ENCODE measurements around the gene UBE3A. TPM values are rescaled to one million over a fixed set of nuclear protein-coding genes. Genes with fewer than 3 reads are reported as not detected.
A peak's percentile ranks its signal among the peaks of the same experiment; 100 is the strongest.

The UBE3A gene
- total and polyA plus RNA-seq, 10 of the 15 experiments (the other 5 are each of a cell fraction or from before 2014, with no cell fraction given): 29.4 to 82.9 (median 58.7) TPM

DNA sequence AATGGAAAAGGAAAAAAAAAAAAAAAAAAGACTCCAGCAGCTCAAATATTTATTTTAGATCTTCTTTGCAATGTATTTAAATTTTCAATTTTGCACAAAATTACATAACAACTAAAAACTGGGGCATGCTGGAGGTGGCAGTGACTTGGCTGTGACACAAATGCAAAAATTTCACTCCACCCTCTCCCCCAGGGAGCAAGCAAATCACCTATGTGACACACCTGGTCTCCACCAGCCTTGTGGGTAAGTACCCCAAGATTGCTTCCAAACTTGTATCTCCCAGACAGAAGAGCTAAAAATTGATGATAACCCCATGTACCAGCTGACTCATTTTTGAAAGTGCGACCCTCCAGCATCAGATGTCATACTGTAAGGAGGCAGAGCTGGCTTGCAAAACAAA lies 32.0 kb downstream of the UBE3A start:
- H3K4me3 ChIP-seq: no peak overlapping the region
- FAIRE-seq (no peak), DNase-seq (ENCODE audit: low read depth, low spot score) (no peak), ATAC-seq (peak; percentile 23)
- no peak overlapping the region for H3K9ac ChIP-seq (ENCODE audit: control insufficient read depth, insufficient read depth, low read length)
- 42% methylated on average over 1 of the region's 1 CpG for WGBS (ENCODE audit: insufficient coverage, insufficient replicate concordance, low lambda C conversion rate, missing lambda C conversion rate)
- RAD21 ChIA-PET (ENCODE audit: unreplicated experiment): interaction anchor here (1.3 to 2.4 kb wide), 3 partner anchors 9 to 40 kb away, joined by 3 to 8 read pairs (median 5); no protein-coding TSS in a partner anchor
- in situ Hi-C loops (cut with MboI): no loop called here
- POLR2A ChIA-PET: interaction anchor here (1.2 kb wide), 1 partner anchor 11 kb away, joined by 3 read pairs; no protein-coding TSS in a partner anchor
- no peak overlapping the region for H2AFZ ChIP-seq (ENCODE audit: control insufficient read depth, low read depth, low read length)
- H3K4me1 ChIP-seq (ENCODE audit: control insufficient read depth, insufficient read depth, low read length): no peaks in the 10 kb centered on the region
- BruUV-seq (replicated peaks): no TSS peak
- peaks cover 26% of the 10 kb centered on the region for H3K79me2 ChIP-seq (ENCODE audit: control insufficient read depth, insufficient read depth, low read length)
- no peaks in the 10 kb centered on the region for H4K20me1 ChIP-seq (ENCODE audit: control insufficient read depth, insufficient read depth)
- CTCF ChIA-PET: interaction anchor here (0.7 to 1.2 kb wide), 4 partner anchors 8 to 254 kb away, joined by 3 to 5 read pairs (median 4); no protein-coding TSS in a partner anchor
- intact Hi-C loops (cut with micrococcal nuclease; ENCODE audit: unreplicated experiment): no loop called here
- no peak overlapping the region for H3K4me2 ChIP-seq (ENCODE audit: control insufficient read depth, insufficient read depth)
- no peaks in the 10 kb centered on the region for H3K27me3 ChIP-seq (replicated peaks in 1 of 2; ENCODE audit: control insufficient read depth in 2 of 2, insufficient read depth in 2 of 2, low read length in 1 of 2)
- H3K27ac ChIP-seq (ENCODE audit: control insufficient read depth, insufficient read depth): no peak overlapping the region
- peaks cover 16% of the 10 kb centered on the region for H3K9me3 ChIP-seq (replicated peaks; ENCODE audit: control insufficient read depth, insufficient read depth, low read length)
- peaks cover 8 to 29% of the 10 kb centered on the region in 2 experiments; a peak in 3 of 4 replicates for H3K36me3 ChIP-seq (ENCODE audit: control insufficient read depth in 2 of 2, insufficient read depth in 2 of 2, low read length in 1 of 2)
- SMC1A ChIA-PET (ENCODE audit: uncharacterized antibody, unreplicated experiment): interaction anchor here (0.9 to 2.6 kb wide), 5 partner anchors 10 to 42 kb away, joined by 3 to 16 read pairs (median 4); no protein-coding TSS in a partner anchor
- no peak for TF ChIP-seq CEBPB (IDR thresholded peaks at IDR 0.05; ENCODE audit: borderline replicate concordance in 1 of 2, low read depth in 2 of 2, low read length in 2 of 2)
- no peak for TF ChIP-seq ZNF217 (IDR thresholded peaks at IDR 0.05)
- TF ChIP-seq SMAD5 (IDR thresholded peaks at IDR 0.05; ENCODE audit: low read depth): no peak
- TF ChIP-seq SIN3A (IDR thresholded peaks at IDR 0.05; ENCODE audit: low read depth, low read length): no peak
- TF ChIP-seq, protein P1, sequence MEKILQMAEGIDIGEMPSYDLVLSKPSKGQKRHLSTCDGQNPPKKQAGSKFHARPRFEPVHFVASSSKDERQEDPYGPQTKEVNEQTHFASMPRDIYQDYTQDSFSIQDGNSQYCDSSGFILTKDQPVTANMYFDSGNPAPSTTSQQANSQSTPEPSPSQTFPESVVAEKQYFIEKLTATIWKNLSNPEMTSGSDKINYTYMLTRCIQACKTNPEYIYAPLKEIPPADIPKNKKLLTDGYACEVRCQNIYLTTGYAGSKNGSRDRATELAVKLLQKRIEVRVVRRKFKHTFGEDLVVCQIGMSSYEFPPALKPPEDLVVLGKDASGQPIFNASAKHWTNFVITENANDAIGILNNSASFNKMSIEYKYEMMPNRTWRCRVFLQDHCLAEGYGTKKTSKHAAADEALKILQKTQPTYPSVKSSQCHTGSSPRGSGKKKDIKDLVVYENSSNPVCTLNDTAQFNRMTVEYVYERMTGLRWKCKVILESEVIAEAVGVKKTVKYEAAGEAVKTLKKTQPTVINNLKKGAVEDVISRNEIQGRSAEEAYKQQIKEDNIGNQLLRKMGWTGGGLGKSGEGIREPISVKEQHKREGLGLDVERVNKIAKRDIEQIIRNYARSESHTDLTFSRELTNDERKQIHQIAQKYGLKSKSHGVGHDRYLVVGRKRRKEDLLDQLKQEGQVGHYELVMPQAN (conservative IDR thresholded peaks at IDR 0.05): no peak
- TF ChIP-seq, protein P2, sequence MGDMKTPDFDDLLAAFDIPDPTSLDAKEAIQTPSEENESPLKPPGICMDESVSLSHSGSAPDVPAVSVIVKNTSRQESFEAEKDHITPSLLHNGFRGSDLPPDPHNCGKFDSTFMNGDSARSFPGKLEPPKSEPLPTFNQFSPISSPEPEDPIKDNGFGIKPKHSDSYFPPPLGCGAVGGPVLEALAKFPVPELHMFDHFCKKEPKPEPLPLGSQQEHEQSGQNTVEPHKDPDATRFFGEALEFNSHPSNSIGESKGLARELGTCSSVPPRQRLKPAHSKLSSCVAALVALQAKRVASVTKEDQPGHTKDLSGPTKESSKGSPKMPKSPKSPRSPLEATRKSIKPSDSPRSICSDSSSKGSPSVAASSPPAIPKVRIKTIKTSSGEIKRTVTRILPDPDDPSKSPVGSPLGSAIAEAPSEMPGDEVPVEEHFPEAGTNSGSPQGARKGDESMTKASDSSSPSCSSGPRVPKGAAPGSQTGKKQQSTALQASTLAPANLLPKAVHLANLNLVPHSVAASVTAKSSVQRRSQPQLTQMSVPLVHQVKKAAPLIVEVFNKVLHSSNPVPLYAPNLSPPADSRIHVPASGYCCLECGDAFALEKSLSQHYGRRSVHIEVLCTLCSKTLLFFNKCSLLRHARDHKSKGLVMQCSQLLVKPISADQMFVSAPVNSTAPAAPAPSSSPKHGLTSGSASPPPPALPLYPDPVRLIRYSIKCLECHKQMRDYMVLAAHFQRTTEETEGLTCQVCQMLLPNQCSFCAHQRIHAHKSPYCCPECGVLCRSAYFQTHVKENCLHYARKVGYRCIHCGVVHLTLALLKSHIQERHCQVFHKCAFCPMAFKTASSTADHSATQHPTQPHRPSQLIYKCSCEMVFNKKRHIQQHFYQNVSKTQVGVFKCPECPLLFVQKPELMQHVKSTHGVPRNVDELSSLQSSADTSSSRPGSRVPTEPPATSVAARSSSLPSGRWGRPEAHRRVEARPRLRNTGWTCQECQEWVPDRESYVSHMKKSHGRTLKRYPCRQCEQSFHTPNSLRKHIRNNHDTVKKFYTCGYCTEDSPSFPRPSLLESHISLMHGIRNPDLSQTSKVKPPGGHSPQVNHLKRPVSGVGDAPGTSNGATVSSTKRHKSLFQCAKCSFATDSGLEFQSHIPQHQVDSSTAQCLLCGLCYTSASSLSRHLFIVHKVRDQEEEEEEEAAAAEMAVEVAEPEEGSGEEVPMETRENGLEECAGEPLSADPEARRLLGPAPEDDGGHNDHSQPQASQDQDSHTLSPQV (IDR thresholded peaks at IDR 0.05): no peak
- no peak for TF ChIP-seq BMI1 (IDR thresholded peaks at IDR 0.05; ENCODE audit: borderline replicate concordance)
- TF ChIP-seq, protein P3, sequence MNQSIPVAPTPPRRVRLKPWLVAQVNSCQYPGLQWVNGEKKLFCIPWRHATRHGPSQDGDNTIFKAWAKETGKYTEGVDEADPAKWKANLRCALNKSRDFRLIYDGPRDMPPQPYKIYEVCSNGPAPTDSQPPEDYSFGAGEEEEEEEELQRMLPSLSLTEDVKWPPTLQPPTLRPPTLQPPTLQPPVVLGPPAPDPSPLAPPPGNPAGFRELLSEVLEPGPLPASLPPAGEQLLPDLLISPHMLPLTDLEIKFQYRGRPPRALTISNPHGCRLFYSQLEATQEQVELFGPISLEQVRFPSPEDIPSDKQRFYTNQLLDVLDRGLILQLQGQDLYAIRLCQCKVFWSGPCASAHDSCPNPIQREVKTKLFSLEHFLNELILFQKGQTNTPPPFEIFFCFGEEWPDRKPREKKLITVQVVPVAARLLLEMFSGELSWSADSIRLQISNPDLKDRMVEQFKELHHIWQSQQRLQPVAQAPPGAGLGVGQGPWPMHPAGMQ (IDR thresholded peaks at IDR 0.05; ENCODE audit: borderline replicate concordance): no peak
- TF ChIP-seq, protein P4, sequence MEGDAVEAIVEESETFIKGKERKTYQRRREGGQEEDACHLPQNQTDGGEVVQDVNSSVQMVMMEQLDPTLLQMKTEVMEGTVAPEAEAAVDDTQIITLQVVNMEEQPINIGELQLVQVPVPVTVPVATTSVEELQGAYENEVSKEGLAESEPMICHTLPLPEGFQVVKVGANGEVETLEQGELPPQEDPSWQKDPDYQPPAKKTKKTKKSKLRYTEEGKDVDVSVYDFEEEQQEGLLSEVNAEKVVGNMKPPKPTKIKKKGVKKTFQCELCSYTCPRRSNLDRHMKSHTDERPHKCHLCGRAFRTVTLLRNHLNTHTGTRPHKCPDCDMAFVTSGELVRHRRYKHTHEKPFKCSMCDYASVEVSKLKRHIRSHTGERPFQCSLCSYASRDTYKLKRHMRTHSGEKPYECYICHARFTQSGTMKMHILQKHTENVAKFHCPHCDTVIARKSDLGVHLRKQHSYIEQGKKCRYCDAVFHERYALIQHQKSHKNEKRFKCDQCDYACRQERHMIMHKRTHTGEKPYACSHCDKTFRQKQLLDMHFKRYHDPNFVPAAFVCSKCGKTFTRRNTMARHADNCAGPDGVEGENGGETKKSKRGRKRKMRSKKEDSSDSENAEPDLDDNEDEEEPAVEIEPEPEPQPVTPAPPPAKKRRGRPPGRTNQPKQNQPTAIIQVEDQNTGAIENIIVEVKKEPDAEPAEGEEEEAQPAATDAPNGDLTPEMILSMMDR (IDR thresholded peaks at IDR 0.05 in 2 of 3, conservative IDR thresholded peaks at IDR 0.05 in 1 of 3; ENCODE audit: control insufficient read depth in 2 of 3, extremely low read depth in 1 of 3, insufficient read depth in 1 of 3, low read depth in 3 of 3, low read length in 3 of 3): no peak
- TF ChIP-seq CREM (IDR thresholded peaks at IDR 0.05; ENCODE audit: low read depth): no peak
- TF ChIP-seq POU2F2 (IDR thresholded peaks at IDR 0.05; ENCODE audit: borderline replicate concordance, low read depth, low read length): no peak
- no peak for TF ChIP-seq ESRRA (IDR thresholded peaks at IDR 0.05; ENCODE audit: low read length)
- TF ChIP-seq HDAC6 (IDR thresholded peaks at IDR 0.05; ENCODE audit: unreplicated experiment): no peak
- no peak for TF ChIP-seq SRF (IDR thresholded peaks at IDR 0.05; ENCODE audit: low read depth in 2 of 2, low read length in 2 of 2)
- TF ChIP-seq ZNF622 (IDR thresholded peaks at IDR 0.05): no peak
- TF ChIP-seq ATF7 (IDR thresholded peaks at IDR 0.05; ENCODE audit: low read depth): no peak

All from GM12878 (cell line).